K562 (cell line): ENCODE measurements around the gene TRMT10A. TPM values are rescaled to one million over a fixed set of nuclear protein-coding genes. Genes with fewer than 3 reads are reported as not detected.

ENCODE experiments used
- ATF3 ChIP-seq, 2 experiments: fragments of 450-650 bp in 1 of 2; sonication (generic) in 1 of 2; formaldehyde crosslinking in 1 of 2; IDR thresholded peaks in 1 of 2; conservative IDR thresholded peaks in 1 of 2; 2 replicates each; pipeline versions ENCODE4 v1.6.1 to v1.8.1; 2016 to 2023; ENCODE audit warnings: mild to moderate bottlenecking in 2 of 2, moderate library complexity in 2 of 2, inconsistent platforms in 1 of 2, missing genetic modification reagents in 1 of 2
- CEBPB ChIP-seq: fragments of 450-650 bp; IDR thresholded peaks from 2 replicates; pipeline ENCODE4 v1.6.1; 2016; ENCODE audit warnings: missing genetic modification characterization, missing compliant biosample characterization
- CEBPG ChIP-seq, 3 experiments: fragments of 200-800 bp in 1 of 3; sonication (Bioruptor generic) in 1 of 3; sonication (generic) in 1 of 3; formaldehyde crosslinking in 1 of 3; IDR thresholded peaks in 2 of 3; conservative IDR thresholded peaks in 1 of 3; 2 replicates each; pipeline versions ENCODE4 v1.6.1 to v1.8.0; 2016 to 2022; ENCODE audit warnings: missing compliant biosample characterization in 2 of 3, missing genetic modification characterization in 2 of 3, mild to moderate bottlenecking in 1 of 3, missing genetic modification reagents in 1 of 3
- FIP1L1 ChIP-seq: fragments of 200-400 bp; formaldehyde crosslinking; IDR thresholded peaks from 2 replicates; pipeline ENCODE4 v1.6.1; 2018; ENCODE audit warnings: mild to moderate bottlenecking, low read depth, low read length; ENCODE audit not compliant: poor library complexity, severe bottlenecking
- MEF2D ChIP-seq: conservative IDR thresholded peaks from 2 replicates; pipeline ENCODE4 v1.6.1; 2016; ENCODE audit warnings: low read depth, missing genetic modification characterization, missing compliant biosample characterization
- POLR2G ChIP-seq: fragments of 200-400 bp; formaldehyde crosslinking; IDR thresholded peaks from 2 replicates; pipeline ENCODE4 v1.6.1; 2017; ENCODE audit warnings: low read depth, mild to moderate bottlenecking, antibody characterized with exemption, low read length, moderate library complexity
- POU5F1 ChIP-seq: fragments of 150-350 bp; IDR thresholded peaks from 2 replicates; pipeline ENCODE4 v1.6.1; 2014; ENCODE audit warnings: borderline replicate concordance, low read length, low read depth, mild to moderate bottlenecking; ENCODE audit not compliant: partially characterized antibody
- RBM34 ChIP-seq: fragments of 200-400 bp; formaldehyde crosslinking; IDR thresholded peaks from 2 replicates; pipeline ENCODE4 v1.6.1; 2018; ENCODE audit warnings: low read length, borderline replicate concordance; ENCODE audit not compliant: insufficient read depth
- STAT5A ChIP-seq: IDR thresholded peaks from 2 replicates; pipeline ENCODE4 v1.6.1; 2012; ENCODE audit warnings: low read length, inconsistent platforms, borderline replicate concordance
- TOE1 ChIP-seq, 2 experiments: fragments of 450-650 bp in 1 of 2; sonication (generic) in 1 of 2; formaldehyde crosslinking in 1 of 2; IDR thresholded peaks; 2 replicates each; pipeline versions ENCODE4 v1.7.1 to v1.8.0; 2016 to 2022; ENCODE audit warnings: borderline replicate concordance in 2 of 2, mild to moderate bottlenecking in 2 of 2, antibody characterized with exemption in 1 of 2, inconsistent platforms in 1 of 2, low read depth in 1 of 2, missing genetic modification reagents in 1 of 2, moderate library complexity in 1 of 2
- ZBTB11 ChIP-seq, 3 experiments: fragments of 200-800 bp in 1 of 3; fragments of 250-450 bp in 1 of 3; fragments of 450-650 bp in 1 of 3; sonication (Bioruptor Pico) in 1 of 3; sonication (Bioruptor generic) in 1 of 3; formaldehyde crosslinking in 1 of 3; IDR thresholded peaks; 2 replicates each; pipeline versions ENCODE4 v1.6.1 to v1.8.0; 2016 to 2022; ENCODE audit warnings: mild to moderate bottlenecking in 2 of 3, missing genetic modification characterization in 2 of 3, missing compliant biosample characterization in 1 of 3, moderate library complexity in 1 of 3
- ZBTB8A ChIP-seq: fragments of 450-650 bp; IDR thresholded peaks from 2 replicates; pipeline ENCODE4 v1.6.1; 2018; ENCODE audit warnings: mild to moderate bottlenecking, moderate library complexity; ENCODE audit not compliant: partially characterized antibody
- ZC3H4 ChIP-seq: sonication (generic); formaldehyde crosslinking; IDR thresholded peaks from 2 replicates; pipeline ENCODE4 v1.9.0; 2021; ENCODE audit warnings: missing genetic modification reagents, borderline replicate concordance
- polyA plus RNA-seq, 8 experiments: library from polyadenylated mRNA; depleted of rRNA in 4 of 8; stranded (reverse) in 5 of 8; unstranded in 3 of 8; fragments of >200 nt; fragmentation: Nextera tagmentation in 2 of 8; fragmentation: Illumina TruSeq in 1 of 8; extraction: Ambion mirVana in 2 of 8; extraction: Trizol in 1 of 8; gene quantifications; 2 replicates each; pipeline versions ENCODE4 v1.2.1 to v1.2.3, GENCODE V29; 2011 to 2014; ENCODE audit warnings: inconsistent platforms in 1 of 8, missing spikeins in 1 of 8
- total RNA-seq, 7 experiments: library from RNA; depleted of rRNA in 6 of 7; stranded (reverse); fragments of >200 nt in 6 of 7; fragmentation: Illumina TruSeq in 2 of 7; extraction: Trizol in 2 of 7; gene quantifications; 2 replicates each; pipeline versions ENCODE4 v1.2.1 to v1.2.3, GENCODE V29; 2011 to 2021; ENCODE audit warnings: low replicate concordance in 1 of 7
- TF ChIP-seq, protein P1 (sequence below): IDR thresholded peaks from 2 replicates; pipeline ENCODE4 v1.6.1; 2011; ENCODE audit warnings: borderline replicate concordance, low read depth, mild to moderate bottlenecking, moderate library complexity, low read length; ENCODE audit not compliant: insufficient read depth, poor library complexity, severe bottlenecking
- TF ChIP-seq, protein P2 (sequence below): fragments of 250-450 bp; sonication (Bioruptor Pico); IDR thresholded peaks from 2 replicates; pipeline ENCODE4 v1.9.0; 2021; ENCODE audit warnings: mild to moderate bottlenecking, inconsistent platforms

The TRMT10A gene
- total and polyA plus RNA-seq, 9 of the 15 experiments (the other 6 are each of a cell fraction or from before 2014, with no cell fraction given), result 6.5 to 16.1 (median 12.7) TPM

DNA sequence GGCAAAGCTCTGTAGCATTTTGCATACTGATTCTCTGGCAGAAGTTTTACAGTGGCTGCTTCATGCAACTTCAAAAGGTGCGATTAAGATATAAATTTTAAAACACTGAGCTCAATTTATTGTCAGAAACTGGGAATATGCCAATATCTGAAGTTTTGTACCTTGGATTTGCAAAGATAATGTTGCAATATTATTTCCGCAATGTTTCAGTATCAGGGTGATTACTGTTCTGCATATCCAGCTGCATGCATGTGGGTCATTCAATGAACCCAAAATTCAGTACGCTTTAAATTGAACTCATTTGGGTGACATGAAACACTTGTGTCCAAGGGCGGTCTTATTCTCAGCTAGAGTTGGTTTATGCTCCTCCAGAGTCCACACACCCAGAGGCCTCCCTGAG lies 26.2 kb downstream of the TRMT10A start (continued):
- TF ChIP-seq, protein P1, sequence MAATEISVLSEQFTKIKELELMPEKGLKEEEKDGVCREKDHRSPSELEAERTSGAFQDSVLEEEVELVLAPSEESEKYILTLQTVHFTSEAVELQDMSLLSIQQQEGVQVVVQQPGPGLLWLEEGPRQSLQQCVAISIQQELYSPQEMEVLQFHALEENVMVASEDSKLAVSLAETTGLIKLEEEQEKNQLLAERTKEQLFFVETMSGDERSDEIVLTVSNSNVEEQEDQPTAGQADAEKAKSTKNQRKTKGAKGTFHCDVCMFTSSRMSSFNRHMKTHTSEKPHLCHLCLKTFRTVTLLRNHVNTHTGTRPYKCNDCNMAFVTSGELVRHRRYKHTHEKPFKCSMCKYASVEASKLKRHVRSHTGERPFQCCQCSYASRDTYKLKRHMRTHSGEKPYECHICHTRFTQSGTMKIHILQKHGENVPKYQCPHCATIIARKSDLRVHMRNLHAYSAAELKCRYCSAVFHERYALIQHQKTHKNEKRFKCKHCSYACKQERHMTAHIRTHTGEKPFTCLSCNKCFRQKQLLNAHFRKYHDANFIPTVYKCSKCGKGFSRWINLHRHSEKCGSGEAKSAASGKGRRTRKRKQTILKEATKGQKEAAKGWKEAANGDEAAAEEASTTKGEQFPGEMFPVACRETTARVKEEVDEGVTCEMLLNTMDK, result no peak
- TF ChIP-seq ZBTB8A (no peak), MEF2D (tag) (no peak), ATF3 (IDR thresholded peaks at IDR 0.05) (no peak), ATF3 (CRISPR knock-in tag; conservative IDR thresholded peaks at IDR 0.05) (no peak), RBM34 (no peak), TOE1 (IDR thresholded peaks at IDR 0.05; ENCODE audit: borderline replicate concordance) (no peak), TOE1 (CRISPR knock-in tag; IDR thresholded peaks at IDR 0.05; ENCODE audit: borderline replicate concordance, low read depth) (no peak), STAT5A (no peak), POU5F1 (no peak), FIP1L1 (no peak), CEBPB (no peak), CEBPG (CRISPR knock-in tag; IDR thresholded peaks at IDR 0.05) (no peak), CEBPG (tag; conservative IDR thresholded peaks at IDR 0.05 in 1 of 2, IDR thresholded peaks at IDR 0.05 in 1 of 2) (no peak), ZC3H4 (CRISPR knock-in tag) (no peak), POLR2G (no peak), ZBTB11 (CRISPR knock-in tag; IDR thresholded peaks at IDR 0.05) (no peak)
- TF ChIP-seq, protein P2, sequence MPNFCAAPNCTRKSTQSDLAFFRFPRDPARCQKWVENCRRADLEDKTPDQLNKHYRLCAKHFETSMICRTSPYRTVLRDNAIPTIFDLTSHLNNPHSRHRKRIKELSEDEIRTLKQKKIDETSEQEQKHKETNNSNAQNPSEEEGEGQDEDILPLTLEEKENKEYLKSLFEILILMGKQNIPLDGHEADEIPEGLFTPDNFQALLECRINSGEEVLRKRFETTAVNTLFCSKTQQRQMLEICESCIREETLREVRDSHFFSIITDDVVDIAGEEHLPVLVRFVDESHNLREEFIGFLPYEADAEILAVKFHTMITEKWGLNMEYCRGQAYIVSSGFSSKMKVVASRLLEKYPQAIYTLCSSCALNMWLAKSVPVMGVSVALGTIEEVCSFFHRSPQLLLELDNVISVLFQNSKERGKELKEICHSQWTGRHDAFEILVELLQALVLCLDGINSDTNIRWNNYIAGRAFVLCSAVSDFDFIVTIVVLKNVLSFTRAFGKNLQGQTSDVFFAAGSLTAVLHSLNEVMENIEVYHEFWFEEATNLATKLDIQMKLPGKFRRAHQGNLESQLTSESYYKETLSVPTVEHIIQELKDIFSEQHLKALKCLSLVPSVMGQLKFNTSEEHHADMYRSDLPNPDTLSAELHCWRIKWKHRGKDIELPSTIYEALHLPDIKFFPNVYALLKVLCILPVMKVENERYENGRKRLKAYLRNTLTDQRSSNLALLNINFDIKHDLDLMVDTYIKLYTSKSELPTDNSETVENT (CRISPR knock-in tag), result no peak
